Measurements from ENCODE around the gene RXFP1.

RXFP1 gene

GRCh38 chr4:158521484-158522088 lies at the start of gene RXFP1:
TSS of gene RXFP1 (plus strand) at chr4:158521882. CDS start at chr4:158521977, 95 bp downstream.
- no peak for DNase-seq

- DNase-seq = no peak
Measured at GRCh38 chr4:158481811-158482210, 39.9 kb upstream of the RXFP1 start.

DNA sequence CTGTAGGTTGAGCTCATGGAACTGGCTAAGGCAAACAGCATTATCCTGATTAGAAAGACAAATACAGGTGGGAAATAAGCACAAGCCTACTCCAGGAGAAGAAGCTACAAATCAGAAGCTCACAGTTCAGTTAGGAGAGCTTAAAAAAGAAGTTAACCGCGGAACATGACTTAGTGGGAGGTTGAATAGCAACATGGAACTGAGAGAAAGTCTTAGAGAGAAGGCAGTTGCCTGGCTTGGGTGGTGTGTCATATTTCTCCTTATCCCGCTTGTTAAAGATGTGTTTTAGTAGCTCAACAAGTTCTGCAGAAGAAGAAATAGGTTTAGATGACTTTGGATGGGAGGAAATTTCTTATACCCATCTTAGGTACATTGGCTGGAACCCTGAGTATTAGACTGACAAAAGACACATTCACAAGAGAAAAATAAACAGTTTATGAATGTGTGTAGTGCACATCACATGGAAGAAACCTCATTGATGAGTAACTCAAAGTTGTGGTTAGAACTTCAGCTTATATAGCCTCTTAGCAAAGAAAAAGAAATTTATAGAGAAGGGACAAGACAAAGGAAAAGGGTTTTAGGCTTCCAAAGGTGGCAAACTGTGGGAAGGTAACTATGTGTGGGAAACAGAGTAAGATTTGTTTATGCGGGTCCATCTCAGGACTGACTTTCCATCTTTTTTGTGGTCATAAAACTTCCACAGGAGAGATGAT lies 37.4 kb upstream of the RXFP1 start:
- DNase-seq = no peak

- DNase-seq = no peak
Measured at GRCh38 chr4:158490629-158491028, 31.1 kb upstream of the RXFP1 start.

DNA sequence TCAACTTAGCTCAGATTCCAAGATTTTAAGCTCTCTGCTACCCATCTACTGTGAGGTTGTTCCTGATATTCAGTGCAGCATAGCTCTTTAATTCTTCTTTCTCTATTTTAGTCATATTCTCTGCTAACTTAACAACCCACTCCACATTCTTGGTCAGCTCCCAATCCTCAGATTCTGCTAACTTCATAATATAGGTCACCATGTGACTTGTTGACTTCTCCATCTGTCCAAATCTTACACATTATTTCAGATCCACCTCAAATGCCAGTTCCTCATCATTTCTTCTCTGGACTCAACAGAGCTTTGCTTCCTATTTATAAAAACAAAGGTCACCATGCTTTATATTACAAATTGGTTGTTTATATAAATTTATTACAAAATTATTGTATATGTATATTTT lies 29.3 kb upstream of the RXFP1 start:
- no peak for DNase-seq

DNA sequence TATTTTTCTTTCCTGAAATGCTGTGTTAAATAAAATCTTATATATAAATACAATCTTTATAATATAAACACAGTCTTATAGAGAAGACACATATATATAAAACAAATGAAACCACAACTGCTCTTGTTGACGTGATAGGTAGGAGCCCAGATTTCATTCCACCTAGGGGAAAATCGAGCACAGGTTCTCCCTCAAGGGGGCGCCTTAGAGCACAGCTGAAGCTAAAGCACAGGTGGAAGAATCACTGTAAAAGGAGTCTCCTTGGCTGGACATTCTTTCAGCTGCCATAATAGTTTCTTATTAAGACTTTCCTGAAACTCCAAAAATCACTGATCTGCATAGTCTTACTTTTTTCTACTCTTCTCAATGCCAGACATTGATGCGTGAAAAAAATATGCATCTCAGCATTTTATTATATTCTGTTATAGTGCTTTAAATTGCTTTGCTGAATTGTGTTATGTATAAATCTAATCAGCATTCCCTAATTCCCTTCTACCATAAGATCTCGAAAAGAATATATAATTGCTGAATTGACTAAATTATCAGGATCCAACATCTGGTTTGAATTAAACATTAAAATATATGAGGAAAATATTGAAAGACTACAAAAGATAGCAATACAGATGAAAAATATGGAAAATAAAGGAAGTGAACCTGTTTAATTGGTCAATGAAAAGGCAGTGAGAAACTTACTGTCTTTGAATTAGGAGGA lies 25.5 kb upstream of the RXFP1 start:
- no peak for DNase-seq

GRCh38 chr4:158500054-158500453 lies 21.6 kb upstream of the RXFP1 start:
- no peak for DNase-seq

GRCh38 chr4:158513256-158513655 lies 8.4 kb upstream of the RXFP1 start:
- DNase-seq = no peak

DNA sequence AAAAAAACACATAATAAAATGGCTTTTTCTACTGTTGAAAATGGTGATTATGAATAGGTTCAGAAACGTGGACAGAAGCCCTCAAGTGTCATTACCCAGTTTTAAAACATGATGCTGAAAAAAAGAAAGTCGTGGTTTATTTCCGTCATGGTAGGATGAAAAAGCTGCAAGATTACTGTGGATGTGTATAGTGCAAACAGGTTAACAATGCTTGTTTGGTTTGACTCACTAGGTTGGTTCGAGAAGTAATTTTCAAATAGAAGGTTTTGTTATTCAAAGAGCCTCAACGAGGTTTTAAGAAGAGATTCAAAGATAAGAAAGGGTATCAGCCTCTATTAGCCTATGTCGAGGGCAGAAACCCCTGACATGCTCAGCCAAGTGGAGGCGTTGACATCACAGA lies 2.5 kb upstream of the RXFP1 start:
- no peak for DNase-seq

- DNase-seq = no peak
Measured at GRCh38 chr4:158523990-158524535, 2.4 kb downstream of the RXFP1 start.

- no peak for DNase-seq
Measured at GRCh38 chr4:158527516-158527915, 5.8 kb downstream of the RXFP1 start.

- DNase-seq = no peak
Measured at GRCh38 chr4:158529505-158529904, 7.8 kb downstream of the RXFP1 start.

DNA sequence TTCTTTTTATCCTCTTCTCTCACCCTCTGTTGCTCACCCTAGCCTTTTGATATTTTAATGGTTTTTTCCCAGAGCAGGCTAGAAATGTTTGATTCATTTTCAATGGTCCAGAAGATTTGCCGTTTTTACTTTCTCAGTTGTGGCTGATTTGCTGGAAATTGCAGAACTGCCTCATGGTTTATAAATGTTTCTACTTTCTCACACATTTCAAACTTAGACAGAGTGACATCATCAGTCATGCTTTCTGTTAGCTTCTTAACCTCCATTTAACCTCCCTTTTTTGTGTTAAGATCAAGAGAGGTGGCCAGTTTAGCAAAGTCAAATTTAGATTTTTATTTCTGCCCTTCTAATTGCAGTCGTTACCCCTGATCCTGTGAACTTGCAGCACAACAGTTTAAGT lies 8.7 kb downstream of the RXFP1 start:
- no peak for DNase-seq

DNA sequence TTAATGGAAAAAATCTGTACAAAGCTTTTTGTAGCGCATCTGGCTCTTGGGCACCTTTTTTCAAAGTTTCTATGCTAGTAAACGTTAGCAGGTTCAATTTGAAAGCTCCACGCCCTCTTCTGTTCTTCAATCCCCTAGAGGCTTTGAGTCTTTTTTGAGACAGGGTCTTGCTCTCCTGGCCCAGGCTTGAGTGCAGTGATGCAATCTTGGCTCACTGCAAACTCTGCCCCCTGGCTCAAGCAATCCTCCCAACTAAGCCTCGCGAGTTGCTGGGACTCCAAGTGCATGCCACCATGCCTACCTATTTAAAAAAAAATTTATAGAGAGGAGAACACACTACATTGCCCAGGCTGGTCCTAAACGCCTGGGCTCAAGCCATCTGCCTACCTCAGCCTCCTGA lies 9.2 kb downstream of the RXFP1 start:
- DNase-seq = no peak

DNA sequence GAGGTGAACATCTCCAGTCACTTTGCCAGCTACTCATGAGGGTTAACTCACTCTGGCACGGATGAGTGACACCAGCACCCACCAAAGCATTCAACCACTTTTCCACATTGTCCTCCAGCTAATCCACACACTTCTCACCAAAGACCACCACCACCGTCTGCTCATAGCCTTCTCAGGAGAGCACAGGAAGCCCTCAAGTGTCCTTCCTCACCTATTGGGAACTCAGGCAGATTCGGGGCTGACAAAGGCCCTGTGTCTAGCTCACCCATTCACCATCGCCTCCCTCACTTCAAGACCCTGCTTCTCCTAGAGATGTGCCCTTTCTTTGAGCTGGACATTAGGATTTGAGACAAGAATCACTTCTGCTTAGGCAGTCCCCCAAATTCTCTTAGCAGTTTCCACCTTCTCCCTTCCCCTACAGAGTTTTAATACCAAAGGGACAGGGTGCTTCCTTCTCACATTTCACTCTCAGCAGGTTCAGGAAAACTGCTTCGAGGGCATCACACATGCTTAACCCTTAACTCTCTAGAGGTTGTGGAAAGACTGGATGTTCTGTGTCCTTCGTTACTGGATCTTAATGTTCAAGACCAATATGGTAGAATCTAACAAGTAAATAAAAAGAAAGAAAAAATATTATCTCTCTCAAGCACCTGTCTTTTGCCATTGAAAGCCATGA lies 11.0 kb downstream of the RXFP1 start:
- no peak for DNase-seq

DNA sequence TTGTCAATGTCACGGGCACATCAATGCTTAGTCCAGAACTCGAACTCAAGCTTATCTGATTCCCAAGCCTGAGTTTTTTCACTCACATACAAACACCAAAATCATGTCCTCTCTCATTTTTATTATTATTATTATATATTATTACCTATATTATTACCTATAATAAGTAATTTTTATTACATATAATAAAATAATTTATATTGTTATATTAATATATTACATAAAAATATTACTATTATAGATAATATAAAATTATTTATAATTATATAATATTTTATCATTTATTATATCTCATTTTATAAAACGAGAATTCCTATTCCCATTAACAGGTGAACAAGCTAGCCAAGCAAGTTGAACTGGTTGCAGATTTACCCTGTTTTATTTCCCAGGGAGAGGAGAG lies 13.0 kb downstream of the RXFP1 start:
- no peak for DNase-seq

DNA sequence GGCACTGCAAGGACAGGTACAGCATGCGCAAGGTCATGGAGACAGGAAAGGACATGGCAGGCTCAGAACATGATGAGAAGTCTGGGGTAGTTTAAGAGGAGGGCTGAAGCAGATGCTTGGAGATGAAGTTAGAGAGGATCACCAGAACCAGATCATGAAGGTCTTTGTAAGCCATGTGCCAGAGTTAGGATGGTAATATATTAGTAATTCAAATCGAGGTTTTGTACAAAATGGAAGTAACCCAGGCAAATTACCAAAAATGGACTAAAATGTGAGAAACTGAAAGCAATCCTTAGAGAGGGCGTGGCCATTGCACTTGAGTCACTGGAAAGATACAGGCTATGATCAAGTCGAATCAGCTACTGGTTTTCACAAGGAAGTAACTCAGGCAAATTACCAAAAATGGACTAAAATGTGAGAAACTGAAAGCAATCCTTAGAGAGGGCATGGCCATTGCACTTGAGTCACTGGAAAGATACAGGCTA lies 13.5 kb downstream of the RXFP1 start:
- DNase-seq = no peak

GRCh38 chr4:158536833-158537232 lies 15.2 kb downstream of the RXFP1 start:
- DNase-seq = no peak

- DNase-seq = no peak
Measured at GRCh38 chr4:158538176-158538575, 16.5 kb downstream of the RXFP1 start.

DNA sequence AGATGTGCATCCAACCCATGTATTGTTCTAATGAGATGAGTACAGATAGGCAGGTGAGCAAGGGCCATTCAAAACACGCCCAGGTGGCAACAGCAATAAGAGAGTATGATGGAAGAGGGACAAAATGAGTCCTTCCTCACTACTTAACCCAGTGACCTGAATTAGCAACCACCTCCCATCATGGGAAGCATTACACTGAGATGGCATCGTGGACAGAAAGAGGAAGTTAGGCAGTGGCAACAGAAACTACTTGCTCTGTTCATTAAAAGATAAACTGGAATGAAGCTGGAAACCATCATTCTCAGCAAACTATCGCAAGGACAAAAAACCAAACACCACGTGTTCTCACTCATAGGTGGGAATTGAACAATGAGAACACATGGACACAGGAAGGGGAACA lies 17.2 kb downstream of the RXFP1 start:
- DNase-seq = no peak

DNA sequence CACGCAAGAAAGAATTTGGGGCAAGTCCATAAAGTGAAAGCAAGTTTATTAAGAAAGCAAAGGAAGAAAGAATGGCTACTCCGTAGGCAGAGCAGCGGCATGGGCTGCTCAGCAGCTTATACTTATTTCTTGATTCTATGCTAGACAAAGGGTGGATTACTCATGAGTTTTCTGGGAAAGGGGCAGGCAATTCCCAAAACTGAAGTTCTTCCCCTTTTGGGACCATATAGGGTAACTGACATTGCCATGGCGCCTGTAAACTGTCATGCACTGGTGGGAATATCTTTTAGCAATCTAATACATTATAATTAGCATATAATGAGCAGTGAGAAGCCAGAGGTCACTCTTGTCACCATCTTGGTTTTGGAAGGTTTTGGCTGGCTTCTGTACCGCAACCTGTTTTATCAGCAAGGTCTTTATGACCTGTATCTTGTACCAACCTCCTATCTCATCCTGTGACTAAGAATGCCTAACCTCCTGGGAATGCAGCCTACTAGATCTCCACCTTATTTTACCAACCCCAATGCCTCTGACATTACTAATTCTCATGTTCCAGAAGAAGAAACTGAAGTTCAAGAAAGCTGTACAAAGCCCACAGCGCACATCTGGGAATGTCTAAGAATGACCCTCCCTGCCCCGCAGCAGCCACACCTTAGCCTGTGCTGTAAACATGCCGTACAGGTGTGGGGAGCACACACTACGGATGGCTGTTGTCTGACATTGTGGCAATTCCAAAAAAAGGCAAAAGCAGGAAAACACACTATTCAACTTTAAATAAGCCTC lies 18.6 kb downstream of the RXFP1 start:
- no peak for DNase-seq

- DNase-seq = no peak
Measured at GRCh38 chr4:158541506-158541905, 19.8 kb downstream of the RXFP1 start.

All from activated naive CD4-positive, alpha-beta T cell (primary cell).